HG03442 (cell line): ENCODE measurements around the gene TRAPPC4.

ENCODE experiments used
- ATAC-seq: cut with Tn5 transposase; IDR thresholded peaks from one replicate; pipeline ENCODE4 v1.9.1; 2021; ENCODE audit warnings: mild to moderate bottlenecking, moderate library complexity; ENCODE audit not compliant: unreplicated experiment

TRAPPC4 gene

GRCh38 chr11:119061256-119061655 is 42.7 kb downstream of the TRAPPC4 start:
- no peak for ATAC-seq

GRCh38 chr11:119062779-119063178 is 44.2 kb downstream of the TRAPPC4 start:
- no peak for ATAC-seq

GRCh38 chr11:119065369-119065768 is 46.8 kb downstream of the TRAPPC4 start:
- no peak for ATAC-seq

GRCh38 chr11:119067371-119068222 is 49.0 kb downstream of the TRAPPC4 start, which contains the start of gene VPS11:
TSS of gene VPS11 (plus strand) at chr11:119067818. CDS start at chr11:119067824, 6 bp downstream.
- peak; percentile 89 for ATAC-seq
